LNCAP (cell line): ENCODE data around the gene PLXNA3.

Experiments
- CTCF ChIP-seq: fragments of 450-650 bp; IDR thresholded peaks from 2 replicates; pipeline ENCODE4 v1.5.1; 2017; ENCODE audit warnings: mild to moderate bottlenecking

The PLXNA3 gene

GRCh38 chrX:154506483-154507332 lies 48.6 kb downstream of the PLXNA3 start:
- TF ChIP-seq CTCF: no peak

GRCh38 chrX:154507673-154508383 lies 49.7 kb downstream of the PLXNA3 start:
- TF ChIP-seq CTCF: no peak

GRCh38 chrX:154508384-154508745 lies 50.3 kb downstream of the PLXNA3 start:
- no peak for TF ChIP-seq CTCF

GRCh38 chrX:154509455-154509854 lies 51.4 kb downstream of the PLXNA3 start:
- no peak for TF ChIP-seq CTCF

- TF ChIP-seq CTCF: no peak
Observed at GRCh38 chrX:154511761-154512160, 53.7 kb downstream of the PLXNA3 start.

GRCh38 chrX:154512879-154513553 lies 54.9 kb downstream of the PLXNA3 start:
- no peak for TF ChIP-seq CTCF

GRCh38 chrX:154513716-154514115 lies 55.6 kb downstream of the PLXNA3 start:
- no peak for TF ChIP-seq CTCF
